GM12874 (cell line): ENCODE measurements around the gene PCDH1.

Experiments
- TF ChIP-seq, protein P1 (sequence below): IDR thresholded peaks from 2 replicates; pipeline ENCODE4 v1.5.1; 2011; ENCODE audit warnings: low read depth, mild to moderate bottlenecking, control low read depth, low read length, moderate library complexity; ENCODE audit not compliant: insufficient read depth

PCDH1 gene

DNA sequence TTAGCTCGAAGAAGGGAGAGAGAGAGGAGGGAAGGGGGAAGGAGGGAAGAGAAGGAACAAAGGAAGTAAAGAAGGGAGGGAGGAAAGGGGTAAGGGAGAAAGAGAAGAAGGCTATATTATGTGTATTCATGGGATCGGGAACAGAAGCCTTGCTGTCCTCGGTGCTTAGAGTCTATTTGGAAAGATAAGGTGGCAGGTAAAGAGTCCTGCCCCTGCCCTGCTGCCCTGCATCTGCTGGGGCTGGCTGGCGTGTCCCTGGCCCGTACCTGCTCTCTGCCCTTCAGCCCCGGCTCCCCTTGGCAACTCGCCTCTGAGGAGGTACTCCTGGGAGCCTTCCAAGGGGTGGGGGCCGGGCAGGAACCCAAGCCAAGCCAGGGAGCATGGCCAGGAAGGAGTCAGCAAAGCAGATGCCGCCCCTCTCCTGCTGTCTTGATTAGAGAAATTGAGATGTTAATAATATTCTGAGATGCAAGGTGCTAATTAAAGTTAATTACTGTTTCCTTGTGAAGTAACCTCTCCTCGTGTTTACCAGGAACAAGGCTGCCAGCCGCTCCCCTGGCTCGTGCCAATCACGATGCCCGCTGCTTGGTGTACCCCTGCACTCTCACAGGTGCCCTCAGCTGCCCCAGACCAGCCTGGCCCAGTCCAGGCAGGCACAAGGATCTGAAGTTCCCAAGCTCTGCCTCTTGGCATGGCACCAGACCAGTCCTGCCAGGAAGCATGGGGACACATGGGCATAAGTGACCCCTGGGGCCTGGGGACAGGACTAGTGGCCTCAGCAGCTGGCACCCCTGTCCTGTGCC lies 36.6 kb downstream of the PCDH1 start:
- TF ChIP-seq, protein P1, sequence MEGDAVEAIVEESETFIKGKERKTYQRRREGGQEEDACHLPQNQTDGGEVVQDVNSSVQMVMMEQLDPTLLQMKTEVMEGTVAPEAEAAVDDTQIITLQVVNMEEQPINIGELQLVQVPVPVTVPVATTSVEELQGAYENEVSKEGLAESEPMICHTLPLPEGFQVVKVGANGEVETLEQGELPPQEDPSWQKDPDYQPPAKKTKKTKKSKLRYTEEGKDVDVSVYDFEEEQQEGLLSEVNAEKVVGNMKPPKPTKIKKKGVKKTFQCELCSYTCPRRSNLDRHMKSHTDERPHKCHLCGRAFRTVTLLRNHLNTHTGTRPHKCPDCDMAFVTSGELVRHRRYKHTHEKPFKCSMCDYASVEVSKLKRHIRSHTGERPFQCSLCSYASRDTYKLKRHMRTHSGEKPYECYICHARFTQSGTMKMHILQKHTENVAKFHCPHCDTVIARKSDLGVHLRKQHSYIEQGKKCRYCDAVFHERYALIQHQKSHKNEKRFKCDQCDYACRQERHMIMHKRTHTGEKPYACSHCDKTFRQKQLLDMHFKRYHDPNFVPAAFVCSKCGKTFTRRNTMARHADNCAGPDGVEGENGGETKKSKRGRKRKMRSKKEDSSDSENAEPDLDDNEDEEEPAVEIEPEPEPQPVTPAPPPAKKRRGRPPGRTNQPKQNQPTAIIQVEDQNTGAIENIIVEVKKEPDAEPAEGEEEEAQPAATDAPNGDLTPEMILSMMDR = no peak

DNA sequence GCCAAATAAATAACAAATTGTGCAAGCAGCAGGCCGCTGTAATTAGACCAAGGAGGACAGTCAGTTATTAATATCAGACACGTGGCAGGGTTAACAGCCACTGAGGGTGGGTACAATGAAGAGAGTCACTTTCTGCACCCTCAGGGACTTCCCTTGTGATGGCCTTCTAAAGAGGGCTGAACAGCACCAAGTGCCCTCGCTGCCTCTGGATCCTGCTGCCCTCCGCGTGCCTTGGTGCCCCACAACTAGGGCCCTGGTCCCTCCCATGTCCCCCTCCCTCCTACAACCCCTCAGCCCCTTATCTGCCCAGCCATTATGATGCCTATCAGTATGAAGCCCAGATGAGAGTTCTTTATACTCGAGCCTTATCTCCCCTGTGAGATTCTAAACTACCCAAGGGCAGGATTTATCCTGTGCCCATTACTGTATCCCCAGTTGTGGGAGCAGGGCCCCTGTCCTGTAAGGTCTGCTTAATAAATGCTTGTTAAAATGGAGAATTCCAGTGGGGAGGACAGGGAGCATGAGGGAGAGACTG lies 37.3 kb downstream of the PCDH1 start:
- TF ChIP-seq, protein P1 = no peak

DNA sequence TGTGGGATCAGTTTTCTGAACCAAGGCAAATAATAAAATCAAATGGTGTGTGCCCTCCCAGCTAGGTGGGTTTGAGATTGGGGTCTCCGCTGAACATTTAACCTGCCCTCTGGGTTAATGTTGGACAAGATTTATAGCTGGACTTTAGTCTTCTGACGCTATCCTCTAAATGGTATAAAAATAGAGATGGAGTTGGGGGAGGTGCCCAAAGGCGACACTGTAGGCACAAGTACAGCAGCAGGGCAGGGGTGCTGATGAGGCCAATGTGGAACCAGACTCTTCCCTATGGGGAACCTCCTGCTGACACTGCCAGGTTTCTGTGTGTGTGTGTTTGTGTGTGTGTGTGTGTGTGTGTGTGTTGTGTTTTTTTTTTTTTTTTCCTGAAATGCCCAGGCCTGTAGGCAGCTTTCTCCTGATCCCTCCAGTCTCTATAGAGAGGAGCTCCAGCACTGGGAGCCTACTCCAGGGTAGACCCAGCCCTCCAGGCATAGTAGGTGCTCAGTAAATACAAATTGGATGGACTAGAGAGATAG lies 37.9 kb downstream of the PCDH1 start:
- TF ChIP-seq, protein P1 = no peak

DNA sequence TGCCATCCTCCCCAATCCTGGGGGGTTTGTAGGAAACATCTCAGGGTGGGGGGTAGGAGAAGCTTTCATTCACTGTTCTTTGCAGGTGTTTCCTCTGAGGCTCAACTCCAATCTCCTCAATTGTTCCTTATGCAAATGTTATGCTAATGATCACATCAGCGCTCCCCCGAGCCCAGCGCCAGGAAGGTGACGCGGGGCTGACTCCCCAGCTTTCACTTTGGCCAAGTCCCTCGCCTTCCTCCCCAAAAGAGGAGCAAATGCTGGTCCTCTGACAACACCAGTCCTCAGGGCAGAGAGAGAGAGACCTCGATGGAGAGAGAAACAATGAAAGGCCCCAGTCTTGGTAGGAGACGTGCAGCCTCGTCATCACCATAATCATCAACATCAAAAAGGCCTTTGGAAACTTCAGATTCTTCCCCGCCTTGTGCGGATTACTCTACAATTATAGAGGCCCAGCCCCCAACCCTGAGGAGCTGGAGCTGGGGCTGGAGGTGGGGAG lies 39.1 kb downstream of the PCDH1 start:
- TF ChIP-seq, protein P1 = no peak

DNA sequence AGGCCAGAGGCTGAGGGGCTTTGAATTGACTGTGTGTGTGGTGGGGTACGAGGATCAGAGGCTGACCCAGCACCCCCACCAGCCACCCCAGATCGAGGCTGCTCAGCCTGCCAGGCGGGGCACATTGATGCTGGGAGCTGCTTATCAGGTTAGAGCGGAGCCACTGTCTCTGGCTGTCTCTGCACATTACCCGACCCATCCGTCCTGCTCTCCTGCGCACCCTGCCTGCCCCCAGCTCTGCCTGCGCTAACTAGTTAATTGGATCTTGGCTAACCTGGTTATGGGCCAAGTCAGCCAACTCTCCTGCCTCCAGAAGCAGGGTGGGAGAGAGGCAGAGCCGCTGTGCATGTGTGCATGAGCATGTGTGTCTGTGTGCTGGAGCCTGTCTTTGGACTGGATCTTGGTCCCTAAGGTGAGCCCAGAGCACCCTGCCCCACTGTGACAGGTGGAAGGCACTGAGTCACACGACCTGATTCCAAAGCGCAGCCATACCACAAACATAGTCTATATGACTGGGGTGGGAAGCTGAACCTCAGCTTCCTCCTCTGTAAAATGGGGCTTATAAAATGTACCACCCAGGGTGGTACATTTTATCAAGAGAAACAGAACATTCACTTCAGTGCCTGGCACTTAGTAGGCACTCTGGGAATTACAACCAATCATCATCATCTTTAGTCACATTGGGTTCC lies 39.7 kb downstream of the PCDH1 start:
- TF ChIP-seq, protein P1 = no peak

DNA sequence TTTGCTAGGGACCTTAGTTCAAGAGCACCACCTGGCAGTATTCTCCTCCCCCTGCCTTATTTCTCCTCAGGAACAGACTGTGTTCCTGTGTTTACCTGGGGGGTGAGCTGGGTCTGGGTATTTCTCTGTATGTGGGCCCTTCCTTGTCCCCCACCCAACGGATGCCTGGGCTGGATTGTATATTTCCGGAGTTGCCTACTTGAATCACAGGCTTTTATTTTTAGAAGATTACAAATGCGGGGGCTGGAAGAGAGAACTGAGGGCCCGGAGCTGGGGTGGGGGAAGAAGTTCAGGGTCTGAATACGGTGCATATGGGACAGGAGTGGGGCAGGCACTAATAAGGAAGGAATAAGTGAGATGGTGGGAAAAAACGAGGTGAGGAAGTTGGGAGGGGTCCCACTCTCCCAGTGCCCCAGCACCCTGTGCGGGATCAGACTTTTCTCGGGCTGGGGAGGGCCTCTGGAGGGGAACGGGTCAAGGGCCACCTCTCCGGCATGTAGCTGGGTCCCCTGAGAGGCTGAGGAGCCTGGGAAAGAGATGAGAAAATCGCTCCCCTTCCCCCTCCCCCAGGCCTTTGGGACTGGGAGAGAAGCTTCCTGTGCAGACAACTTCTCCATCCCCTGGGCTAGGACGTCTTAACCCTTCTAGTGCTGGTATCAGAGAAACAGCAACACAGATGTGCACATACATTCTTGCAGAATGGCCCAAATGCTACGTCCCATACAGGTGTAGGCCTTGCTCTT lies 42.1 kb downstream of the PCDH1 start:
- TF ChIP-seq, protein P1 = no peak
